Tibial nerve (tissue), 4 donors: ENCODE measurements around the gene DKK3. TPM values are rescaled to one million over a fixed set of nuclear protein-coding genes. Genes with fewer than 3 reads are reported as not detected.
"Not testable (repeated sequence)": the region's sequence is repeated elsewhere in the genome, so short reads cannot be mapped to it uniquely, and the experiment has no call there.

Experiments
- DNase-seq, 2 donors: peaks; one replicate each; pipeline ENCODE4 v3.0.0-alpha.2; 2019; ENCODE audit warnings: low spot score in 2 of 2
- H3K27ac ChIP-seq, 4 donors: fragments of 200-600 bp; sonication (generic) in 3 of 4; one replicate each; pipeline ENCODE4 v1.5.1; 2017 to 2019; ENCODE audit warnings: mild to moderate bottlenecking in 1 of 4
- H3K27me3 ChIP-seq, 2 donors: fragments of 200-600 bp; sonication (generic) in 1 of 2; one replicate each; pipeline versions ENCODE4 v1.5.1 to v1.6.0; 2017 to 2019
- H3K36me3 ChIP-seq, 3 donors: fragments of 200-600 bp; sonication (generic); one replicate each; pipeline ENCODE4 v1.5.1; 2018 to 2019
- H3K4me1 ChIP-seq, 4 donors: fragments of 200-600 bp; sonication (generic) in 3 of 4; one replicate each; pipeline ENCODE4 v1.5.1; 2017 to 2019
- H3K4me3 ChIP-seq, 4 donors: fragments of 200-600 bp; sonication (generic) in 3 of 4; one replicate each; pipeline ENCODE4 v1.5.1; 2017 to 2019; ENCODE audit warnings: mild to moderate bottlenecking in 1 of 4, moderate library complexity in 1 of 4
- H3K9me3 ChIP-seq, 4 donors: fragments of 200-600 bp; sonication (generic) in 3 of 4; one replicate each; pipeline ENCODE4 v1.5.1; 2017 to 2019
- EP300 ChIP-seq, 2 donors: sonication (generic); formaldehyde crosslinking; IDR thresholded peaks; one replicate each; pipeline ENCODE4 v1.6.1; 2017; ENCODE audit warnings: antibody characterized with exemption in 2 of 2, mild to moderate bottlenecking in 1 of 2
- POLR2A ChIP-seq, 2 donors: fragments of 450-650 bp; IDR thresholded peaks; one replicate each; pipeline ENCODE4 v1.6.1; 2017; ENCODE audit warnings: antibody characterized with exemption in 2 of 2, mild to moderate bottlenecking in 2 of 2, moderate library complexity in 2 of 2
- WGBS, 2 donors: methylation state at CpG; one replicate each; pipeline ENCODE4 v1.1.5; 2018; 5-methylcytosine and 5-hydroxymethylcytosine counted together
- total RNA-seq, 4 donors: library from RNA; depleted of rRNA; stranded (reverse); fragments of >200 nt; gene quantifications; one replicate each; pipeline ENCODE4 v1.1.0, GENCODE V29; 2016
- TF ChIP-seq, protein P1 (sequence below), 5 experiments: fragments of 200-600 bp in 3 of 5; fragments of 450-650 bp in 2 of 5; sonication (generic) in 3 of 5; IDR thresholded peaks; one replicate each; pipeline ENCODE4 v1.5.1; 2016 to 2019; ENCODE audit warnings: antibody characterized with exemption in 5 of 5, mild to moderate bottlenecking in 3 of 5, moderate library complexity in 2 of 5

DKK3 gene
- total RNA-seq, 4 donors from 2014 or later, result 192 to 446 (median 254) TPM

- Histone ChIP-seq H3K4me3 (no peak overlapping the region), H3K9me3 (no peaks in the 10 kb centered on the region), H3K27me3 (no peaks in the 10 kb centered on the region), H3K27ac (peak overlapping the region in 2 of 4 donors; percentile 27 to 57), H3K36me3 (no peaks in the 10 kb centered on the region), H3K4me1 (peaks cover 0 to 23% (median 0%) of the 10 kb centered on the region in 4 donors)
- TF ChIP-seq EP300 (IDR thresholded peaks at IDR 0.05) (no peak), POLR2A (IDR thresholded peaks at IDR 0.05) (no peak)
- TF ChIP-seq, protein P1, sequence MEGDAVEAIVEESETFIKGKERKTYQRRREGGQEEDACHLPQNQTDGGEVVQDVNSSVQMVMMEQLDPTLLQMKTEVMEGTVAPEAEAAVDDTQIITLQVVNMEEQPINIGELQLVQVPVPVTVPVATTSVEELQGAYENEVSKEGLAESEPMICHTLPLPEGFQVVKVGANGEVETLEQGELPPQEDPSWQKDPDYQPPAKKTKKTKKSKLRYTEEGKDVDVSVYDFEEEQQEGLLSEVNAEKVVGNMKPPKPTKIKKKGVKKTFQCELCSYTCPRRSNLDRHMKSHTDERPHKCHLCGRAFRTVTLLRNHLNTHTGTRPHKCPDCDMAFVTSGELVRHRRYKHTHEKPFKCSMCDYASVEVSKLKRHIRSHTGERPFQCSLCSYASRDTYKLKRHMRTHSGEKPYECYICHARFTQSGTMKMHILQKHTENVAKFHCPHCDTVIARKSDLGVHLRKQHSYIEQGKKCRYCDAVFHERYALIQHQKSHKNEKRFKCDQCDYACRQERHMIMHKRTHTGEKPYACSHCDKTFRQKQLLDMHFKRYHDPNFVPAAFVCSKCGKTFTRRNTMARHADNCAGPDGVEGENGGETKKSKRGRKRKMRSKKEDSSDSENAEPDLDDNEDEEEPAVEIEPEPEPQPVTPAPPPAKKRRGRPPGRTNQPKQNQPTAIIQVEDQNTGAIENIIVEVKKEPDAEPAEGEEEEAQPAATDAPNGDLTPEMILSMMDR (IDR thresholded peaks at IDR 0.05), result no peak
- 65 to 78% methylated on average over 7 of the region's 7 CpGs for WGBS, 2 donors
- DNase-seq, result no peak
Observed at GRCh38 chr11:12043221-12043620, 34.8 kb upstream of the DKK3 start.

DNA sequence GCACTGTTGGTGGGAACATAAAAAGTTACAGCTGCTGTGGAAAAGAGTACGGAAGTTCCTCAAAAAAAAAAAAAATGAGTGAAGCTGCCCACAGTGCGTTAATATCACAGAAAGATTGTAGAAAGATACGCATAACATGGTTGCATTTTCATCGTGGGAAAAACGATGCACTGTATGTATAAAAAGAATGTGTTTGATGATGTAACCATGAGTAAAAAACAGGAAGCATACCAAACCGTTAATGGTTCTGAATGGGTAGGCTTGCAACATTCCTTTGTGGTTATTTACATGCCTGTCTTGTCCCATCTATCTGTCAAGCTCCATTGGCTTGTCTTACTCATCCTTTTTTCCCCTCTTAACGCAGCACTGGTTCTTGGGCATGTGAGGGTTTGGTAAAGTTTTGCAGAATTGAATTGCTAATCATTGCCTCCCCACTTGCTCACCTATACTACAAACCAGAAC lies 33.8 kb upstream of the DKK3 start:
- WGBS, 2 donors, result 55 to 73% methylated on average over 7 of the region's 7 CpGs
- DNase-seq, result no peak
- no peaks in the 10 kb centered on the region for H3K9me3 ChIP-seq
- no peak for TF ChIP-seq POLR2A (IDR thresholded peaks at IDR 0.05)
- TF ChIP-seq, protein P1 (IDR thresholded peaks at IDR 0.05), result no peak
- H3K36me3 ChIP-seq, result no peaks in the 10 kb centered on the region
- no peak overlapping the region for H3K4me3 ChIP-seq
- no peaks in the 10 kb centered on the region for H3K27me3 ChIP-seq
- no peak overlapping the region for H3K27ac ChIP-seq
- H3K4me1 ChIP-seq, result peaks cover 0 to 18% (median 0%) of the 10 kb centered on the region in 4 donors

DNA sequence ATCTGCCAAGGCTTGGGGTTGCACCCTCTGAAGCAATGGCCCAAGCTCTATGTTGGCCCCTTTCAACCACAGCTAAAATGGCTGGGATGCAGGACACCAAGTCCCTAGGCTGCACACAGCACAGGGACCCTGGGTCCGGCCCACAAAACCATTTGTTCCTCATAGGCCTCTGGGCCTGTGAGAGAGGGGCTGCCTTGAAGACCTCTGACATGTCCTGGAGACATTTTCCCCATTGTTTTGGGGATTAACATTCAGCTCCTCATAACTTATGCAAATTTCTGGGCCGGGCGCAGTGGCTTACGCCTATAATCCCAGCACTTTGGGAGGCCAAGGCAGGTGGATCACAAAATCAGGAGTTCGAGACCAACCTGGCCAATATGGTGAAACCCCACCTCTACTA lies 32.3 kb upstream of the DKK3 start:
- H3K4me1 ChIP-seq, result peaks cover 0 to 16% (median 0%) of the 10 kb centered on the region in 4 donors
- H3K27ac ChIP-seq, DNase-seq, H3K27me3 ChIP-seq, H3K9me3 ChIP-seq, H3K4me3 ChIP-seq, H3K36me3 ChIP-seq: not testable (repeated sequence)
- WGBS, 2 donors, result 96 to 98% methylated on average over 4 to 5 of the region's 5 CpGs

DNA sequence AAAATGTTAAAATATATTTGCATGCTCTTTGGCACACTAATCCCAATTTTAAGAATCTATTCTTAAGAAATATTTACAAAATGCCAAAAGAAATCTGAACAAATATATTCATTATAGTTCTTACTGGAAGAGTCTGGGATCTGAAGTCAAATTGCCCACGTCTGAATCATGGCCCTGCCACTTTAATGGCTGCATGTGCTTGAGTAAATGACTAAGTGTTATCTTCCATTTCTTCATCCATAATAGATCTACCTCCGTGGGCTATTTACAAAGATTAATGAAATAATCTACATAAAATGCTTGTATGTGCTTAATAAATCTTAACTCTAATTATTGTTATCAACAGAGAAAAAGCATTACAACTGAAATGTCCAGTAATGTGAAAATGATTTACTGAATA lies 24.5 kb upstream of the DKK3 start:
- no peaks in the 10 kb centered on the region for H3K36me3 ChIP-seq
- H3K4me3 ChIP-seq, result no peak overlapping the region
- 57 to 66% methylated on average over 2 of the region's 2 CpGs for WGBS, 2 donors
- H3K27ac ChIP-seq, result no peak overlapping the region
- no peaks in the 10 kb centered on the region for H3K9me3 ChIP-seq
- no peak for DNase-seq
- peaks cover 0 to 34% (median 13%) of the 10 kb centered on the region in 4 donors for H3K4me1 ChIP-seq
- no peaks in the 10 kb centered on the region for H3K27me3 ChIP-seq
- TF ChIP-seq, protein P1 (IDR thresholded peaks at IDR 0.05), result no peak
- TF ChIP-seq EP300 (IDR thresholded peaks at IDR 0.05) (no peak), POLR2A (IDR thresholded peaks at IDR 0.05) (no peak)

DNA sequence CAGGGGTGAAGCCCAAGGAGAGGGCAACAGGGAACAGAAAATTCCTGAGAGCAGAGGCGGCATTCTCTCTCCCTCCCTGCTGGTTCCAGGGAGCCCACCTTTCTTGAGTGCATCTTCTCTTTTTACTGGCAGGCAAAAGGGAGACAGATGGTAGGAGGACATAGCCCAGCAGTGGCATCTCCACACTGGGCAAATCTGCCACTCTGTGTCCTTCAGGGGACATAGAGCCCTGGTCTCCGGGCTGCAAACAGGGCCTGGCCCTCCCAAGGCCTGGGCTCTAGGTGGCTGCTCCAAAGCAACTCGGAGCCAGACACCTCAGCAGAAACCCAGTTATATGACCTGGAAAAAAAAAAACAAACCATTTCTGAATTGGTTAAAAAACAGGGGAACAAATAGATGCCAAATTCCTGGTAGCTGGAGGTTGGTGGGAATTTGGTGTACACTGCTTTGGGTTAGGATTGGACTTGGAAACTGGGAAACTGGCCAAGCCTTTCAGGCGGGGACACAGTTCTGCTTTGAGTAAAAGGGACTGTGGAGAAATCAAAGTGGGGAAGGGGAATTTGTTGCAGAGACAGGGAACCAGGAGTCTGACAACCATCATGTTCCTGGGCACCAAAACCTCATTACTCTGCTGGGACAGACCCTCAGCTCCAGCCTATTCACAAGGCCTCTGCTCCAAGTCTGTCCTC lies 23.6 kb upstream of the DKK3 start:
- TF ChIP-seq, protein P1 (IDR thresholded peaks at IDR 0.05), result no peak
- TF ChIP-seq EP300 (IDR thresholded peaks at IDR 0.05) (no peak), POLR2A (IDR thresholded peaks at IDR 0.05) (no peak)

More for the DNA sequence above, 23.6 kb upstream of the DKK3 start:
- H3K9me3 ChIP-seq, result no peaks in the 10 kb centered on the region
- no peaks in the 10 kb centered on the region for H3K27me3 ChIP-seq
- WGBS, 2 donors, result 76 to 81% methylated on average over 4 of the region's 4 CpGs
- H3K4me1 ChIP-seq, result peaks cover 0 to 39% (median 15%) of the 10 kb centered on the region in 4 donors
- no peak for DNase-seq
- H3K36me3 ChIP-seq, result no peaks in the 10 kb centered on the region
- H3K4me3 ChIP-seq, result no peak overlapping the region
- peak overlapping the region in 1 of 4 donors; percentile 42 for H3K27ac ChIP-seq
